Measurements from ENCODE around the gene SYT15.
"Not testable (repeated sequence)": the region's sequence is repeated elsewhere in the genome, so short reads cannot be mapped to it uniquely, and the experiment has no call there.

Gene SYT15

DNA sequence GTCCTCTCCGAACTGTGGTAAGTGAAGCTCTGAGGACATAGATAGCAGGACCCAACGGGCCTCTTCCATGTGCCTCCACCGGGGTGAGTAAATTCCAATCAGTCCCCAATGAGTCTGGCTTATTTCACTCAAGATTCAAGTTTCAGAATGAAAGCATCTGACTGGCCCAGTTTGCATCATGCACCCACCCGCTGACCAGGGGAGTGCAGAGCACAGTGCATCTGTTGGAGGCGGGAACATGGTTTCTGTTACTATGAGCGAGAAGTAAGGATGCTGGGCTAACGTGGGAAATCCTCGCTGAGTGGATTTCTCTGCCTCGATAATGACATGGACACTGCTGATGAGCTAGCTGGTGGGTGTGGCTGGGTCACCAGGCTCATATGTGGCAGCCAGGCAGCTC lies 11.8 kb upstream of the SYT15 start:
- WGBS (ENCODE audit: extremely low coverage, insufficient coverage, low lambda C conversion rate), result no CpG with 5 or more reads among the region's 9 CpGs
- H3K4ac ChIP-seq (ENCODE audit: low read depth, low read length), result not testable (repeated sequence)

DNA sequence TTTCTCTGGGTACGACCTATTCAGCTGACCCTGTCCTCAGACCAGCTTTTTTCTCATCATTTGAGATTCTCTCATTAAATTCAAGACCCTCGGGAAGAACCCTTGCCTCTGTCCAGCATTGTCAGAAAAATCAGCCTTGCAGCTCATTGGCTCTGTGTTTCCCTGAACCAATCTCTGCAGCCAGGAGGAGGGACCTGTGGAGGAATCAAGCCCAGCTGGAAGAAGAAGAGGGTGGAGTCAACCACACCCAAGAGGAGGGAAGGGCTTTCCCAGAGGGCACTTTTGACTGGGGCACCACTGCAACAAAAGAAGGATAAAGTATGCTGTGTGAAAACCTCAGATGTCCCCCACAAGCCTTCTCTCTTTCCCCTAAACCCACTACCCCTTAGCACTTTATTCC lies 8.3 kb upstream of the SYT15 start:
- no CpG with 5 or more reads among the region's 2 CpGs for WGBS (ENCODE audit: extremely low coverage, insufficient coverage, low lambda C conversion rate)
- H3K23ac ChIP-seq (ENCODE audit: low read length); H3K56ac ChIP-seq (ENCODE audit: low read length); H3K4ac ChIP-seq (ENCODE audit: low read depth, low read length); H2BK15ac ChIP-seq (replicated peaks; ENCODE audit: low read depth); H3K79me1 ChIP-seq (ENCODE audit: low read length); H3K27ac ChIP-seq (ENCODE audit: low read depth, low read length); H3K4me1 ChIP-seq (ENCODE audit: control insufficient read depth, low read depth, low read length); H2AK5ac ChIP-seq (ENCODE audit: low read length); DNase-seq; H3K79me2 ChIP-seq (ENCODE audit: control insufficient read depth, insufficient read depth, low read length); H3K36me3 ChIP-seq (ENCODE audit: control insufficient read depth, insufficient read depth, low read length); H3K9ac ChIP-seq (ENCODE audit: low read length); H3K4me3 ChIP-seq (ENCODE audit: low read length); H3K4me2 ChIP-seq (ENCODE audit: low read length); H3K27me3 ChIP-seq (ENCODE audit: insufficient read depth, low read length, poor library complexity); H2BK120ac ChIP-seq (ENCODE audit: low read depth, low read length); H2BK5ac ChIP-seq (ENCODE audit: low read length); H4K5ac ChIP-seq (ENCODE audit: low read length); H4K8ac ChIP-seq (ENCODE audit: low read depth, low read length); H3K18ac ChIP-seq (ENCODE audit: low read length): not testable (repeated sequence)

More for the DNA sequence above, 11.8 kb upstream of the SYT15 start:
- not testable (repeated sequence) for H3K23ac ChIP-seq (ENCODE audit: low read length); H2AK5ac ChIP-seq (ENCODE audit: low read length); H3K36me3 ChIP-seq (ENCODE audit: control insufficient read depth, insufficient read depth, low read length); H2BK5ac ChIP-seq (ENCODE audit: low read length); H3K27ac ChIP-seq (ENCODE audit: low read depth, low read length); H3K4me3 ChIP-seq (ENCODE audit: low read length); H3K9ac ChIP-seq (ENCODE audit: low read length); H3K79me1 ChIP-seq (ENCODE audit: low read length); H3K56ac ChIP-seq (ENCODE audit: low read length); DNase-seq; H3K27me3 ChIP-seq (ENCODE audit: insufficient read depth, low read length, poor library complexity); H3K18ac ChIP-seq (ENCODE audit: low read length); H3K4me1 ChIP-seq (ENCODE audit: control insufficient read depth, low read depth, low read length); H4K8ac ChIP-seq (ENCODE audit: low read depth, low read length); H2BK120ac ChIP-seq (ENCODE audit: low read depth, low read length); H3K4me2 ChIP-seq (ENCODE audit: low read length); H2BK15ac ChIP-seq (replicated peaks; ENCODE audit: low read depth); H4K5ac ChIP-seq (ENCODE audit: low read length); H3K79me2 ChIP-seq (ENCODE audit: control insufficient read depth, insufficient read depth, low read length)

DNA sequence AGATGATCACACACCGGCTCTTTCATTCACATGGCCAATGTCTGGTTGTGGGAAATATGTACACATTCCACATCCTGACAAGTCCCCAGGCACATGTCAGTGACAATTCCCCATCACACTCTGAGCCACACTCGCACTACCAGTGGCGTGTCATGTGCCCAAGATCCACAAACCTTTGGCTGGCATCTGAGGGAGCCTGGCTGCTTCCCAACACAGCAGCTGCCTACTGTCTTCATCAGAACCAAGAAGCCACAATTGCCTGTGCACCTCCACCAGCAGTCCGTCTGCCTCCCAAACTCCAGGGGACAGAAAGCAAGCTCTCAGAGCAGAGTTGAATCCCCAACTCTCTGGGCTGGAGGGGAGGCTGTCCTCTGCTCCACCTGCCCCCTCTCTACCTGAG lies 6.2 kb upstream of the SYT15 start:
- H2BK15ac ChIP-seq (replicated peaks; ENCODE audit: low read depth); H3K4ac ChIP-seq (ENCODE audit: low read depth, low read length); H3K18ac ChIP-seq (ENCODE audit: low read length); H3K79me2 ChIP-seq (ENCODE audit: control insufficient read depth, insufficient read depth, low read length); H2BK5ac ChIP-seq (ENCODE audit: low read length); H3K36me3 ChIP-seq (ENCODE audit: control insufficient read depth, insufficient read depth, low read length); H2AK5ac ChIP-seq (ENCODE audit: low read length); H3K4me2 ChIP-seq (ENCODE audit: low read length); H3K79me1 ChIP-seq (ENCODE audit: low read length); H3K56ac ChIP-seq (ENCODE audit: low read length); H3K27ac ChIP-seq (ENCODE audit: low read depth, low read length); H3K4me1 ChIP-seq (ENCODE audit: control insufficient read depth, low read depth, low read length); H2BK120ac ChIP-seq (ENCODE audit: low read depth, low read length); H3K27me3 ChIP-seq (ENCODE audit: insufficient read depth, low read length, poor library complexity); H4K5ac ChIP-seq (ENCODE audit: low read length); DNase-seq; H3K4me3 ChIP-seq (ENCODE audit: low read length); H3K9ac ChIP-seq (ENCODE audit: low read length); H4K8ac ChIP-seq (ENCODE audit: low read depth, low read length); H3K23ac ChIP-seq (ENCODE audit: low read length): not testable (repeated sequence)
- WGBS (ENCODE audit: extremely low coverage, insufficient coverage, low lambda C conversion rate), result no CpG with 5 or more reads among the region's 4 CpGs

DNA sequence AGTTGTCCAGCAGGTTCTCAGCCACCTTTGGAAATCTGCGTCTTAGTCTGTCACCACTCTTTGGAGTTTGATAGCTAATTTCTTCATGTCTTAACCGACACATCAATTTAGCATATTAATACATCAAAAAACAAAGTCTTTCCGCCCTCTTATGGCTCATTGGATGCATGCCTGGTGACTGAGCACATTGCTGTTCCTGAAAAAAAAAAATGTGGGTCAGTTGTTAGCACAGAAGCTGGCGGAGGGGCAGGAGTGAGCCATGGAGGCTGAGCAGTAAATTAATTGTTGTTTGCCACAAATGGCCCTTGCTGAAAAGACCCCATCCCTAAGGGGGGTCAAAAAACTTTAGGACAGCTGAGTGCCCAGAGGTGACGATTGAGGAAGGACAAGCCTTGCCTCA lies 5.6 kb upstream of the SYT15 start:
- not testable (repeated sequence) for H3K79me1 ChIP-seq (ENCODE audit: low read length); H2BK120ac ChIP-seq (ENCODE audit: low read depth, low read length); H3K36me3 ChIP-seq (ENCODE audit: control insufficient read depth, insufficient read depth, low read length); H3K4me3 ChIP-seq (ENCODE audit: low read length); H3K23ac ChIP-seq (ENCODE audit: low read length); H3K27me3 ChIP-seq (ENCODE audit: insufficient read depth, low read length, poor library complexity); H4K8ac ChIP-seq (ENCODE audit: low read depth, low read length); H3K18ac ChIP-seq (ENCODE audit: low read length); H3K4ac ChIP-seq (ENCODE audit: low read depth, low read length); H3K79me2 ChIP-seq (ENCODE audit: control insufficient read depth, insufficient read depth, low read length); DNase-seq; H4K5ac ChIP-seq (ENCODE audit: low read length); H3K4me1 ChIP-seq (ENCODE audit: control insufficient read depth, low read depth, low read length); H3K27ac ChIP-seq (ENCODE audit: low read depth, low read length); H2AK5ac ChIP-seq (ENCODE audit: low read length); H2BK5ac ChIP-seq (ENCODE audit: low read length); H3K9ac ChIP-seq (ENCODE audit: low read length); H3K4me2 ChIP-seq (ENCODE audit: low read length); H2BK15ac ChIP-seq (replicated peaks; ENCODE audit: low read depth); H3K56ac ChIP-seq (ENCODE audit: low read length)
- WGBS (ENCODE audit: extremely low coverage, insufficient coverage, low lambda C conversion rate), result no CpG with 5 or more reads among the region's 5 CpGs

DNA sequence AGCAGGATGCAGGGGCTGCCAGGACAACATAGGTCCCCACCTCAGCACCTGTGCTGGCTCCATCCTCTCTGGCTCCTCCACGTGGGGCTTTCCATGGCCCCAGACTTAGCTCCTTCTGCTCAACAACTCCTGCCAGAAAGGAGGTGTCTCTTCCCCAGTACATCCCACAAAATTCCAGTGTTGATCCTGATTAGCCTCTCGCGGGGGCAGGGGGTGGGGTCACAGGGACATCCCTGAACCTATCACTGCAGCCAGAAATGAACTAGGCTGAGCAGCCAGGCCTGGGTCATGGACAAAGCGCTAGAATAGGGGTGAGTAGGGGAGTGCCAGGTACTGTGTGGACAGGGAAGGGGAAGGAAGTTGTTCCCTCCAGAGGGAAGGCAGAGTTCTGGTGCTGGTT lies 5.0 kb upstream of the SYT15 start:
- not testable (repeated sequence) for H4K5ac ChIP-seq (ENCODE audit: low read length); H3K56ac ChIP-seq (ENCODE audit: low read length); H2BK120ac ChIP-seq (ENCODE audit: low read depth, low read length); H2BK15ac ChIP-seq (replicated peaks; ENCODE audit: low read depth); H2AK5ac ChIP-seq (ENCODE audit: low read length); H3K23ac ChIP-seq (ENCODE audit: low read length); H4K8ac ChIP-seq (ENCODE audit: low read depth, low read length); H3K36me3 ChIP-seq (ENCODE audit: control insufficient read depth, insufficient read depth, low read length); H3K79me1 ChIP-seq (ENCODE audit: low read length); H3K27ac ChIP-seq (ENCODE audit: low read depth, low read length); H3K18ac ChIP-seq (ENCODE audit: low read length); H3K9ac ChIP-seq (ENCODE audit: low read length); H3K4me1 ChIP-seq (ENCODE audit: control insufficient read depth, low read depth, low read length); H3K27me3 ChIP-seq (ENCODE audit: insufficient read depth, low read length, poor library complexity); H3K4ac ChIP-seq (ENCODE audit: low read depth, low read length); H3K4me2 ChIP-seq (ENCODE audit: low read length); DNase-seq; H3K4me3 ChIP-seq (ENCODE audit: low read length); H3K79me2 ChIP-seq (ENCODE audit: control insufficient read depth, insufficient read depth, low read length); H2BK5ac ChIP-seq (ENCODE audit: low read length)
- WGBS (ENCODE audit: extremely low coverage, insufficient coverage, low lambda C conversion rate), result no CpG with 5 or more reads among the region's 4 CpGs

DNA sequence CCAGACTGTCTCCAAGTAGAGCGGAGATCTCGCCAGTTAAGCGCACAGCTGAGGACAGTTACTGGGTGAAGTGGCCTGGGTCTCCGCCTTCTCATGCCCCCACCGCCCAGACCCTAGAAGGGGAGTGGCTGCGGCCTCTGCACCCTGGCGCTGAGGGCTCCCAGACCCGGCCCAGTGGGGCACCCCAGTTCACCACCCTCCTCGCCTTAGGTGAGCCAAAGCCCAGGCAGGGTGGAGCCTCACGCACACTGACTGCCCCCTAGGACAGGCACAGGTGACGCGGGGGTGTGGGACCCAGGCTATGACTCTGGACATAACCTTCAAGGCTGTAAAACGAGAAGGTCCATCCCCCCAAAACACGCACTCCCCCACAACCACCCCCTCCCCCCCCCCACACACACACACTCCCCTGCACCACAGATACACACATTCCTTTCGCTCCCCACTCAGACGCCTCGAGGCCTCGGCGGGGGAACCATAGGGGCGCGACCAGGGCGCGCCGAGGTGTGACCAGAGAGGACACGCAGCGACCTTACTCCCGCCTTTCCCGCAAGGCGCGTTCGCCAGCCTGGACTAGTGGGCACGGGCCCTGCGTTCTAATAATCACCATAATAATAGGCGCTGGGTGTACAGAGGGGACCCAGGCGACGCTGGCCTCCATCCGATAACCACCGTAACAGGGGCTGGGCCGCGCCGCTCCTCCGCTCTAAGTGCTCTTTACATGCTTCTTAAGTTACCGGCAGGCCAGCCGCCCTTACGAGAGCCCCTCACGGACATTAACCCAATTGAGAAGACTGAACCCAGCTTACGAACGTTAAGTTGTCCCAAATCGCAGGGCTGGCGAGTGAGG lies 1.1 kb upstream of the SYT15 start:
- H3K27me3 ChIP-seq (ENCODE audit: insufficient read depth, low read length, poor library complexity); H3K27ac ChIP-seq (ENCODE audit: low read depth, low read length); H3K79me1 ChIP-seq (ENCODE audit: low read length); H2AK5ac ChIP-seq (ENCODE audit: low read length); H3K18ac ChIP-seq (ENCODE audit: low read length); H2BK5ac ChIP-seq (ENCODE audit: low read length); H3K36me3 ChIP-seq (ENCODE audit: control insufficient read depth, insufficient read depth, low read length); H4K5ac ChIP-seq (ENCODE audit: low read length); H3K56ac ChIP-seq (ENCODE audit: low read length); H3K79me2 ChIP-seq (ENCODE audit: control insufficient read depth, insufficient read depth, low read length); H3K23ac ChIP-seq (ENCODE audit: low read length); H3K9ac ChIP-seq (ENCODE audit: low read length); H3K4me1 ChIP-seq (ENCODE audit: control insufficient read depth, low read depth, low read length); H2BK15ac ChIP-seq (replicated peaks; ENCODE audit: low read depth); H3K4ac ChIP-seq (ENCODE audit: low read depth, low read length); DNase-seq; H2BK120ac ChIP-seq (ENCODE audit: low read depth, low read length); H3K4me3 ChIP-seq (ENCODE audit: low read length); H3K4me2 ChIP-seq (ENCODE audit: low read length); H4K8ac ChIP-seq (ENCODE audit: low read depth, low read length): not testable (repeated sequence)
- no CpG with 5 or more reads among the region's 50 CpGs for WGBS (ENCODE audit: extremely low coverage, insufficient coverage, low lambda C conversion rate)
